GM23338 (cell line): ENCODE measurements around the gene FUNDC1.

Source experiments
- EZH2phosphoT487 ChIP-seq: fragments of 200-600 bp; sonication (generic); IDR thresholded peaks from one replicate; pipeline ENCODE4 v1.8.1; 2018; ENCODE audit warnings: antibody characterized with exemption; ENCODE audit not compliant: unreplicated experiment
- POLR2AphosphoS5 ChIP-seq: IDR thresholded peaks from 2 replicates; pipeline ENCODE4 v1.6.1; 2016; ENCODE audit warnings: antibody characterized with exemption, low read depth
- ZNF331 ChIP-seq: fragments of 250-450 bp; sonication (Bioruptor Pico); IDR thresholded peaks from 2 replicates; pipeline ENCODE4 v1.5.0; 2020; ENCODE audit warnings: low read depth, mild to moderate bottlenecking, moderate library complexity
- TF ChIP-seq, protein P1 (sequence below), 2 experiments: fragments of 200-600 bp in 1 of 2; sonication (generic) in 1 of 2; conservative IDR thresholded peaks; 2 replicates each; pipeline versions ENCODE4 v1.5.1 to v1.6.1; 2016 to 2017; ENCODE audit warnings: antibody characterized with exemption in 2 of 2, low read depth in 2 of 2, mild to moderate bottlenecking in 2 of 2, moderate library complexity in 1 of 2
- TF ChIP-seq, protein P2 (sequence below): fragments of 250-450 bp; sonication (Bioruptor Pico); IDR thresholded peaks from 2 replicates; pipeline ENCODE4 v1.5.0; 2020; ENCODE audit warnings: mild to moderate bottlenecking, moderate library complexity
- TF ChIP-seq, protein P3 (sequence below): IDR thresholded peaks from 2 replicates; pipeline ENCODE4 v1.6.1; 2016; ENCODE audit warnings: antibody characterized with exemption

DNA sequence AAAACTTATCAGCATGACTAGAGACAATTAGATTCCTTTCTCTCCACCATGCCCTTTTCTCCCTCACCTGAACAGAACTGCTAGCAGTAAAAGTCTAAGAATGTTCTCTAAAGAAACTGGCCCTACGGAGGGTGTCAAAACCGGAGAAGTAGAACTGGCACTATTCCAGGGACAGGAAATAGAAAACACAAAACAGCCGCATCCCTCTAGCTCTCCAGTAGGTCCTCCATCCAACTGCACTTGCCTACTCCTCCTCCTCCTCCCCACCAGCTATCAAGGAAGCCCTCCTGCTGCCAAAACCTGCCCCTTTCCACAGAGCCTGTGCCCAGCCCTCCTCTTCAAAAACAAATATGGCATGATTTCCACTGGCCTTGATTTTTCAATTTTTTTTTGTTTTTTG, 28.4 kb downstream of the FUNDC1 start:
- TF ChIP-seq, protein P1, sequence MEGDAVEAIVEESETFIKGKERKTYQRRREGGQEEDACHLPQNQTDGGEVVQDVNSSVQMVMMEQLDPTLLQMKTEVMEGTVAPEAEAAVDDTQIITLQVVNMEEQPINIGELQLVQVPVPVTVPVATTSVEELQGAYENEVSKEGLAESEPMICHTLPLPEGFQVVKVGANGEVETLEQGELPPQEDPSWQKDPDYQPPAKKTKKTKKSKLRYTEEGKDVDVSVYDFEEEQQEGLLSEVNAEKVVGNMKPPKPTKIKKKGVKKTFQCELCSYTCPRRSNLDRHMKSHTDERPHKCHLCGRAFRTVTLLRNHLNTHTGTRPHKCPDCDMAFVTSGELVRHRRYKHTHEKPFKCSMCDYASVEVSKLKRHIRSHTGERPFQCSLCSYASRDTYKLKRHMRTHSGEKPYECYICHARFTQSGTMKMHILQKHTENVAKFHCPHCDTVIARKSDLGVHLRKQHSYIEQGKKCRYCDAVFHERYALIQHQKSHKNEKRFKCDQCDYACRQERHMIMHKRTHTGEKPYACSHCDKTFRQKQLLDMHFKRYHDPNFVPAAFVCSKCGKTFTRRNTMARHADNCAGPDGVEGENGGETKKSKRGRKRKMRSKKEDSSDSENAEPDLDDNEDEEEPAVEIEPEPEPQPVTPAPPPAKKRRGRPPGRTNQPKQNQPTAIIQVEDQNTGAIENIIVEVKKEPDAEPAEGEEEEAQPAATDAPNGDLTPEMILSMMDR (conservative IDR thresholded peaks at IDR 0.05; ENCODE audit: low read depth in 2 of 2) = no peak
- TF ChIP-seq, protein P2, sequence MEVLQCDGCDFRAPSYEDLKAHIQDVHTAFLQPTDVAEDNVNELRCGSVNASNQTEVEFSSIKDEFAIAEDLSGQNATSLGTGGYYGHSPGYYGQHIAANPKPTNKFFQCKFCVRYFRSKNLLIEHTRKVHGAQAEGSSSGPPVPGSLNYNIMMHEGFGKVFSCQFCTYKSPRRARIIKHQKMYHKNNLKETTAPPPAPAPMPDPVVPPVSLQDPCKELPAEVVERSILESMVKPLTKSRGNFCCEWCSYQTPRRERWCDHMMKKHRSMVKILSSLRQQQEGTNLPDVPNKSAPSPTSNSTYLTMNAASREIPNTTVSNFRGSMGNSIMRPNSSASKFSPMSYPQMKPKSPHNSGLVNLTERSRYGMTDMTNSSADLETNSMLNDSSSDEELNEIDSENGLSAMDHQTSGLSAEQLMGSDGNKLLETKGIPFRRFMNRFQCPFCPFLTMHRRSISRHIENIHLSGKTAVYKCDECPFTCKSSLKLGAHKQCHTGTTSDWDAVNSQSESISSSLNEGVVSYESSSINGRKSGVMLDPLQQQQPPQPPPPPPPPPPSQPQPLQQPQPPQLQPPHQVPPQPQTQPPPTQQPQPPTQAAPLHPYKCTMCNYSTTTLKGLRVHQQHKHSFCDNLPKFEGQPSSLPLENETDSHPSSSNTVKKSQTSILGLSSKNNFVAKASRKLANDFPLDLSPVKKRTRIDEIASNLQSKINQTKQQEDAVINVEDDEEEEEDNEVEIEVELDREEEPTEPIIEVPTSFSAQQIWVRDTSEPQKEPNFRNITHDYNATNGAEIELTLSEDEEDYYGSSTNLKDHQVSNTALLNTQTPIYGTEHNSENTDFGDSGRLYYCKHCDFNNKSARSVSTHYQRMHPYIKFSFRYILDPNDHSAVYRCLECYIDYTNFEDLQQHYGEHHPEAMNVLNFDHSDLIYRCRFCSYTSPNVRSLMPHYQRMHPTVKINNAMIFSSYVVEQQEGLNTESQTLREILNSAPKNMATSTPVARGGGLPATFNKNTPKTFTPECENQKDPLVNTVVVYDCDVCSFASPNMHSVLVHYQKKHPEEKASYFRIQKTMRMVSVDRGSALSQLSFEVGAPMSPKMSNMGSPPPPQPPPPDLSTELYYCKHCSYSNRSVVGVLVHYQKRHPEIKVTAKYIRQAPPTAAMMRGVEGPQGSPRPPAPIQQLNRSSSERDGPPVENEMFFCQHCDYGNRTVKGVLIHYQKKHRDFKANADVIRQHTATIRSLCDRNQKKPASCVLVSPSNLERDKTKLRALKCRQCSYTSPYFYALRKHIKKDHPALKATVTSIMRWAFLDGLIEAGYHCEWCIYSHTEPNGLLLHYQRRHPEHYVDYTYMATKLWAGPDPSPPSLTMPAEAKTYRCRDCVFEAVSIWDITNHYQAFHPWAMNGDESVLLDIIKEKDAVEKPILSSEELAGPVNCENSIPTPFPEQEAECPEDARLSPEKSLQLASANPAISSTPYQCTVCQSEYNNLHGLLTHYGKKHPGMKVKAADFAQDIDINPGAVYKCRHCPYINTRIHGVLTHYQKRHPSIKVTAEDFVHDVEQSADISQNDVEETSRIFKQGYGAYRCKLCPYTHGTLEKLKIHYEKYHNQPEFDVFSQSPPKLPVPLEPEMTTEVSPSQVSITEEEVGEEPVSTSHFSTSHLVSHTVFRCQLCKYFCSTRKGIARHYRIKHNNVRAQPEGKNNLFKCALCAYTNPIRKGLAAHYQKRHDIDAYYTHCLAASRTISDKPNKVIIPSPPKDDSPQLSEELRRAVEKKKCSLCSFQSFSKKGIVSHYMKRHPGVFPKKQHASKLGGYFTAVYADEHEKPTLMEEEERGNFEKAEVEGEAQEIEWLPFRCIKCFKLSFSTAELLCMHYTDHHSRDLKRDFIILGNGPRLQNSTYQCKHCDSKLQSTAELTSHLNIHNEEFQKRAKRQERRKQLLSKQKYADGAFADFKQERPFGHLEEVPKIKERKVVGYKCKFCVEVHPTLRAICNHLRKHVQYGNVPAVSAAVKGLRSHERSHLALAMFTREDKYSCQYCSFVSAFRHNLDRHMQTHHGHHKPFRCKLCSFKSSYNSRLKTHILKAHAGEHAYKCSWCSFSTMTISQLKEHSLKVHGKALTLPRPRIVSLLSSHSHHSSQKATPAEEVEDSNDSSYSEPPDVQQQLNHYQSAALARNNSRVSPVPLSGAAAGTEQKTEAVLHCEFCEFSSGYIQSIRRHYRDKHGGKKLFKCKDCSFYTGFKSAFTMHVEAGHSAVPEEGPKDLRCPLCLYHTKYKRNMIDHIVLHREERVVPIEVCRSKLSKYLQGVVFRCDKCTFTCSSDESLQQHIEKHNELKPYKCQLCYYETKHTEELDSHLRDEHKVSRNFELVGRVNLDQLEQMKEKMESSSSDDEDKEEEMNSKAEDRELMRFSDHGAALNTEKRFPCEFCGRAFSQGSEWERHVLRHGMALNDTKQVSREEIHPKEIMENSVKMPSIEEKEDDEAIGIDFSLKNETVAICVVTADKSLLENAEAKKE (CRISPR knock-in tag) = no peak
- TF ChIP-seq ZNF331 (CRISPR knock-in tag) = no peak
- TF ChIP-seq, protein P3, sequence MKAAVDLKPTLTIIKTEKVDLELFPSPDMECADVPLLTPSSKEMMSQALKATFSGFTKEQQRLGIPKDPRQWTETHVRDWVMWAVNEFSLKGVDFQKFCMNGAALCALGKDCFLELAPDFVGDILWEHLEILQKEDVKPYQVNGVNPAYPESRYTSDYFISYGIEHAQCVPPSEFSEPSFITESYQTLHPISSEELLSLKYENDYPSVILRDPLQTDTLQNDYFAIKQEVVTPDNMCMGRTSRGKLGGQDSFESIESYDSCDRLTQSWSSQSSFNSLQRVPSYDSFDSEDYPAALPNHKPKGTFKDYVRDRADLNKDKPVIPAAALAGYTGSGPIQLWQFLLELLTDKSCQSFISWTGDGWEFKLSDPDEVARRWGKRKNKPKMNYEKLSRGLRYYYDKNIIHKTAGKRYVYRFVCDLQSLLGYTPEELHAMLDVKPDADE = no peak
- TF ChIP-seq POLR2AphosphoS5 = no peak
- no peak for TF ChIP-seq EZH2phosphoT487
